GM12865 (cell line): ENCODE measurements around the gene KCTD10.
"Not testable (repeated sequence)": the region's sequence is repeated elsewhere in the genome, so short reads cannot be mapped to it uniquely, and the experiment has no call there.

Experiments
- DNase-seq: peaks from one replicate; pipeline ENCODE4 v3.0.0; 2010; ENCODE audit warnings: low read depth
- H3K4me3 ChIP-seq: 2 replicates; pipeline ENCODE4 v1.5.1; 2011; ENCODE audit warnings: mild to moderate bottlenecking, low read depth, low read length, control low read depth
- TF ChIP-seq, protein P1 (sequence below): IDR thresholded peaks from 2 replicates; pipeline ENCODE4 v1.5.1; 2011; ENCODE audit warnings: low read length, control low read depth, low read depth, inconsistent platforms; ENCODE audit not compliant: insufficient read depth; ENCODE audit errors: missing control alignments

Gene KCTD10

DNA sequence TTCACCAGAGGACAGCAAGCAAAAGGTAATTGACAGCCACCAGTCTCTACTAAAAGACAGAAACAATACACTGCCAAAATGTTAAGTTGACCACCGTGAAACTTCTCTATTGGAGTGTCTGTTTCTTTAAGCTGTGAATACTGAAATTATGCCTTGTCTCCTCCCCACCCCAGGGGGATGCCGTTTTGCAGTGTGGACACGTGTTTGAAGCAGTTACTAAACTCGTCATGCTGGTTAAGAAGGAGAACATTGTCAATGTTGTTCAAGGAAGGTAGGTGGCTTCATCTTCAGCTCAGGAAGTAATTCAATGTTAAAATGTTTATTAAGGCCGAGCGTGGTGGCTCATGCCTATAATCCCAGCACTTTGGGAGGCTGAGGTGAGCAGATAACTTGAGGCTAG, 32.8 kb downstream of the KCTD10 start:
- TF ChIP-seq, protein P1, sequence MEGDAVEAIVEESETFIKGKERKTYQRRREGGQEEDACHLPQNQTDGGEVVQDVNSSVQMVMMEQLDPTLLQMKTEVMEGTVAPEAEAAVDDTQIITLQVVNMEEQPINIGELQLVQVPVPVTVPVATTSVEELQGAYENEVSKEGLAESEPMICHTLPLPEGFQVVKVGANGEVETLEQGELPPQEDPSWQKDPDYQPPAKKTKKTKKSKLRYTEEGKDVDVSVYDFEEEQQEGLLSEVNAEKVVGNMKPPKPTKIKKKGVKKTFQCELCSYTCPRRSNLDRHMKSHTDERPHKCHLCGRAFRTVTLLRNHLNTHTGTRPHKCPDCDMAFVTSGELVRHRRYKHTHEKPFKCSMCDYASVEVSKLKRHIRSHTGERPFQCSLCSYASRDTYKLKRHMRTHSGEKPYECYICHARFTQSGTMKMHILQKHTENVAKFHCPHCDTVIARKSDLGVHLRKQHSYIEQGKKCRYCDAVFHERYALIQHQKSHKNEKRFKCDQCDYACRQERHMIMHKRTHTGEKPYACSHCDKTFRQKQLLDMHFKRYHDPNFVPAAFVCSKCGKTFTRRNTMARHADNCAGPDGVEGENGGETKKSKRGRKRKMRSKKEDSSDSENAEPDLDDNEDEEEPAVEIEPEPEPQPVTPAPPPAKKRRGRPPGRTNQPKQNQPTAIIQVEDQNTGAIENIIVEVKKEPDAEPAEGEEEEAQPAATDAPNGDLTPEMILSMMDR: no peak
- no peak for DNase-seq
- H3K4me3 ChIP-seq: no peak overlapping the region

- TF ChIP-seq, protein P1: no peak
These were observed 33.3 kb downstream of the KCTD10 start for GRCh38 chr12:109443794-109444193.

GRCh38 chr12:109440851-109441490, 36.1 kb downstream of the KCTD10 start:
- no peak for DNase-seq
- TF ChIP-seq, protein P1: no peak

More at GRCh38 chr12:109443794-109444193, 33.3 kb downstream of the KCTD10 start:
- DNase-seq: no peak
- no peak overlapping the region for H3K4me3 ChIP-seq

DNA sequence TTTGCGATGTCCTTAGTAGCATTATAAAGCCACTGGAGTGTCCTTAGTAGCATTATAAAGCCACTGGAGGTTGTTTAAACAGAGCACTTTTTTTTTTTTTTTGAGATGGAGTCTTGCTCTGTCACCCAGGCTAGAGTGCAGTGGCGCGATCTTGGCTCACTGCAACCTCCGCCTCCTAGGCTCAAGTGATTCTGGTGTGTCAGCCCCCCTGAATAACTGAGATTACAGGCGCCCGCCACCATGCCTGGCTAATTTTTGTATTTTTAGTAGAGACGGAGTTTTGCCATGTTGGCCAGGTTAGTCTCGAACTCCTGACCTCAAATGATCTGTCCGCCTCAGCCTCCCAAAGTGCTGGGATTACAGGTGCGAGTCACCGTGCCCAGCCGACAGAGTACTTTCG, 37.1 kb downstream of the KCTD10 start:
- not testable (repeated sequence) for H3K4me3 ChIP-seq, DNase-seq

More at GRCh38 chr12:109440851-109441490, 36.1 kb downstream of the KCTD10 start:
- H3K4me3 ChIP-seq: no peak overlapping the region

- DNase-seq: no peak
- no peak overlapping the region for H3K4me3 ChIP-seq
- TF ChIP-seq, protein P1: no peak
These were observed 37.9 kb downstream of the KCTD10 start for GRCh38 chr12:109439181-109439580.

DNA sequence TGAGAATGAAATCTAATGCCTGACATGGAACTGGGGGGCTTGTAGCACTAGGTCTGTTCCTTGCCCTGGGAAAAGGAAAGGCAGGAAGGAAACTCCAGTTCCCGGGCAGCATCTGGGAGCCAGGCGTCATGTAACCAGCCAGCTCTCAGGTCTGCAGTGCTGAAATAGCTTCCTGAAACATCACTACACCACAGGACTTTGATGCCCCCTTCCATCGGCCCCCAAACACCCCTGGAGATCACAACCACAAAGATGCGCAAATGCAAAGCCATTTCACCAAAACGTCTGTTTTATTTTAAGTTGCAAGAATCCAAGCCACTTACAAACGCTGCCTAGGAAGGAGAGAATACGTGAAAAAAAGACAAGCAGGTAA, 40.9 kb downstream of the KCTD10 start:
- H3K4me3 ChIP-seq: no peak overlapping the region
- TF ChIP-seq, protein P1: no peak
- no peak for DNase-seq

DNA sequence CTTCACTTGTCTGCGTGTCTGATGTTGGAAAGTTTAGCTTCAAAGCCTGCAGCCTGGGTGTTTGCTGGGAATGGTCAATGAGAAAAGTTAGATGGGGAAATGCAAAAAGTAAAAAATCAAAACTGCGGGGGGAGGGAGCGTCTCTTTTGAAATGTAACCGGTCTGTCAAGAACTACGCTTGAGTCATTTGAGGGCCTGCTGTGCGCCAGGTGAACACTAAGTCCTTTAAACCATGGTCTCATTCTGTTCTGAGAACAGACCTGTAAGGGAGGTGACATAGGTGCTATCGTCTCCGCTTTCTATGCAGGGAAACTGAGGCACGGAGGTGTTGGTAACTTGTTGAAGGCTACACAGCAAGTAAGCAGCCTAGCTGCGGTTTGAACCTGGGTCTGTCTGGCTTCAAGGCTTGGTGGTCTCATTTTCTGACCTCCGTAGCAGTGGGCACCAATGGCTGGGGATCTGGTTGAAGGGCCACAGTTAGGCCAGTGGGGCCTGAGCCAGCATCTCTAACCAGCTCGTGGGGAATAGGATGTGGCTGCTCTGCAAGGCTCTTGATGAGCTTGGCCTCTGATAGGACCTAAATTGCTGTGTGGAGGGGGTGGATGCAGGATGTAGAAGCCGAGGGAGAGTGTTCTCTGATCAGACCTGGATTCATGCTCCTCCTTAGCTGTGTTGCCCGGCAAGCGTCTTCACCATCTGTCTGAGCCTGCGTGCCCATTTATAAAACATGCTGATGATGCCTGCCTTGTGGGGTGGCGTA, 41.5 kb downstream of the KCTD10 start:
- no peak overlapping the region for H3K4me3 ChIP-seq
- DNase-seq: no peak
- TF ChIP-seq, protein P1: no peak
